ENCODE results near the gene CD200.
"Not testable (repeated sequence)": the region's sequence is repeated elsewhere in the genome, so short reads cannot be mapped to it uniquely, and the experiment has no call there.

Gene CD200

GRCh38 chr3:112391648-112392047 lies 58.7 kb downstream of the CD200 start:
- DNase-seq: no peak

GRCh38 chr3:112392393-112393359 lies 59.7 kb downstream of the CD200 start:
- DNase-seq: no peak

GRCh38 chr3:112393360-112393728 lies 60.4 kb downstream of the CD200 start:
- no peak for DNase-seq

GRCh38 chr3:112394003-112394640 lies 61.2 kb downstream of the CD200 start:
- DNase-seq: no peak

- no peak for DNase-seq
Observed at GRCh38 chr3:112395181-112395895, 62.4 kb downstream of the CD200 start.

- DNase-seq: no peak
Observed at GRCh38 chr3:112395896-112396290, 62.9 kb downstream of the CD200 start.

GRCh38 chr3:112397556-112397955 lies 64.6 kb downstream of the CD200 start:
- no peak for DNase-seq

- DNase-seq: no peak
Observed at GRCh38 chr3:112399064-112399463, 66.1 kb downstream of the CD200 start.

- DNase-seq: not testable (repeated sequence)
Observed at GRCh38 chr3:112399554-112399953, 66.6 kb downstream of the CD200 start.

GRCh38 chr3:112400317-112400716 lies 67.4 kb downstream of the CD200 start:
- DNase-seq: not testable (repeated sequence)

GRCh38 chr3:112401617-112402016 lies 68.7 kb downstream of the CD200 start:
- no peak for DNase-seq

- no peak for DNase-seq
Observed at GRCh38 chr3:112403103-112403502, 70.1 kb downstream of the CD200 start.

- not testable (repeated sequence) for DNase-seq
Observed at GRCh38 chr3:112404924-112405549, 72.1 kb downstream of the CD200 start.

GRCh38 chr3:112405845-112406244 lies 72.9 kb downstream of the CD200 start:
- DNase-seq: no peak

- DNase-seq: no peak
Observed at GRCh38 chr3:112407214-112407887, 74.4 kb downstream of the CD200 start.

- no peak for DNase-seq
Observed at GRCh38 chr3:112407888-112408702, 75.1 kb downstream of the CD200 start.

GRCh38 chr3:112409041-112409440 lies 76.1 kb downstream of the CD200 start:
- no peak for DNase-seq

- DNase-seq: no peak
Observed at GRCh38 chr3:112411425-112411824, 78.5 kb downstream of the CD200 start.

Measured in activated T-cell treated with anti-CD3 and anti-CD28 coated beads, Interleukin-2, amount 50 U/mL, for 1 hour (primary cell).